Left colon (tissue), 2 donors: ENCODE results near the gene MS4A4A. TPM values are rescaled to one million over a fixed set of nuclear protein-coding genes. Genes with fewer than 3 reads are reported as not detected.

Experiments
- ATAC-seq: fragments of 200-7000 bp; cut with Tn5 transposase; one replicate; pipeline ENCODE4 v1.9.1; 2020; ENCODE audit warnings: mild to moderate bottlenecking, moderate library complexity
- DNase-seq, 2 donors: peaks; one replicate each; pipeline ENCODE4 v3.0.0-alpha.2; 2020
- intact Hi-C, 2 donors: fragments of 100-400 bp; cut with DNase I in 1 of 2; cut with micrococcal nuclease in 1 of 2; formaldehyde crosslinking; loops; one replicate each; pipeline versions ENCODE4 v1.11.2 to v1.14.0; 2022; cut with DNase I, micrococcal nuclease
- total RNA-seq, 2 donors: library from RNA; stranded (reverse); fragmentation: NEBNext Ultra II Directional; extraction: Animal tissue kit (Norgen Biotek cat#: 25700); gene quantifications; one replicate each; pipeline ENCODE4 v1.2.1, GENCODE V29; 2021
- donor health status: DM: no; HTN: no; CAD: no.
- donor health status: DM: yes; HTN: yes; CAD: no.

The MS4A4A gene
- total RNA-seq, 2 donors from 2014 or later, result 7.6 to 16.8 TPM

DNA sequence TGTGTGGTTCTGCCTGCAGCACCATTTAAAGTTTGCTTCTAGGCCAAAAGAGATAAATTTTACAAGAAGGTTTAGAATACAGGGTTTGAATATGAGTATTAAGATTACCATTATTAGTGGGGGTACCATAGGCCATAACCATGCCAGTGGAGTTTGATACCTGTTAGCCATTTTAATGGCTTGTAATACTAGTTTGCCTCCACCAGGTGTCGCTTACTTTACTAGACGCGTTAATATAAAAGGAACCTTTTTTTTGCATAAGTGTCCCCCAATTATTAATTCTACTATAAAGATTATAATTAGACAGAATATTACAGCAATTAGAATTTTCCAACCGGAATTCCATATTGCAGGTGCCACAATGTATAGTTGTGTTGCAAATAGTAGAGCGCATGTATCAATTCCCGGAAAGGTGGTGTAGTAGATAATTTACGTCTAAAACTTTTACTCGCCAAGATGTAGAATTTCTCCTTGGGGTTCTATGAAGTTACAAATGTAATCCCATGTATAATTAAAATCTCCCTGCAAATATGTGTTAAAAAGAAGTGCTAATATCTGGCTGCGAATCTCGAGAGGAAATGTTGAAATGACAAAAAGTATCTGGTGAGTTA lies 62.7 kb downstream of the MS4A4A start:
- no peak for ATAC-seq

DNA sequence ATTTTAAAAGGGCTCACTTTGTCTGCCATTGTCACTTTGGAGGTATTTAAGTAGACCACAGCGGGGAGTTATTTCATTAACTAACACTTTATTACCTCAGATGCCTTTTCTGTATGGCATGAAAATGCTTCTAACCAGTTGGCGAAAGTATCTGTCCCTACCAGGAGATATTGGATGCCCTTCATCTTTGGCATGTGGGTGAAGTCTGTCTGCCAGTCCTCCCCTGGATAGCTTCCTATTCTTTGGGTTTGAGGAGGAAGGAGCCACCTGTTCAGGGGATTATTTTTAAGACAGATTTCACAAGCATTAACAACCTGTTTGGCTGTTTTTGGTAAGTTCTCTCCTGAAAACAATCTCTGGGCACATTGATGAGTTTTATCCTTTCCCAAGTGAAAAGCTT lies 63.7 kb downstream of the MS4A4A start:
- DNase-seq, result no peak

More for the DNA sequence above, 62.7 kb downstream of the MS4A4A start:
- DNase-seq, result no peak
- intact Hi-C loops, result no loop called here

DNA sequence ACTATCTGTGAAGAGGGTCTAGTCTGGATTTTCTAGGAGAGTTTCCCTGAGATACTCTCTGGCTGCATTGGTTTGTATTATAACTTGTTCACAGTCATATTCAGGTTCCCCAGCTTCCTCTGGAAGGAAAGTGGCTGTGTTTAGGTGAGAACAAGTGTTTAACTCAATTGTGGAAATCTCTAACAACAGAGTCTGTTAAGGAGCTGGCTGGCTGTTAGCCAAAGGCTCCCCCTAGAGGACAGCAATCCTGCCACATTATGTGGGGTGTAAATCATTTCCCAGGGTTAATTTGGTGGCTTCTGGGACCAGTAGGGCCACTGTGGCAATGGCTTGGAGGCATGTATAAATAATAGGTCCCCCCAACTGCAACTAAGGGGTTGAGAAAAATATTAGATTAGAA lies 65.0 kb downstream of the MS4A4A start:
- intact Hi-C loops, result no loop called here
- ATAC-seq, result no peak
- DNase-seq, result peak in 1 of 2 donors; percentile 63

More for the DNA sequence above, 63.7 kb downstream of the MS4A4A start:
- no peak for ATAC-seq
- intact Hi-C loops, result no loop called here

- DNase-seq (no peak), ATAC-seq (no peak)
- intact Hi-C loops, result no loop called here
These were observed 66.8 kb downstream of the MS4A4A start for GRCh38 chr11:60347084-60347797.

- DNase-seq (no peak), ATAC-seq (no peak)
These were observed 67.7 kb downstream of the MS4A4A start for GRCh38 chr11:60348116-60348515.

GRCh38 chr11:60349990-60350389 lies 69.5 kb downstream of the MS4A4A start:
- DNase-seq, result no peak
- no peak for ATAC-seq
- intact Hi-C loops, result no loop called here

More at GRCh38 chr11:60348116-60348515, 67.7 kb downstream of the MS4A4A start:
- intact Hi-C loops, result no loop called here

DNA sequence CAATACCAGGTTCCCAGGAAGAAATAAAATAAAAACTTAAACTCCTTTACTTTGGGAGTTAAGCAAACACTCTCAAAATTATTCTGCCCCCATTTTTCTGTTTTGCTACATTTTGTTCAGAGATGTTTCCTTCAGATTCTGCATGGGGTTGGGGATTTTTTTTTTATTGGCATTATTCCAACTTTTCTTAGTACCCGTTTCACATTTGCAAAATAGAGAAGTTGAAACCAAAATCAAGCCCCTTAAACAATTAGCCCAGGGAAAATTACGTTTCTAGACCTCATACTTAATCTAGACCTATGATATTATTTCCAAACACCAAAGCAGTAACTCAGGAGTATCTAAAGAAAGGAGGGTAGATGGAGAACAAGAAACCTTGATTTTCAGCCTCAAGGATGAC lies 77.3 kb downstream of the MS4A4A start:
- intact Hi-C loops, result no loop called here
- ATAC-seq (no peak), DNase-seq (no peak)

Other genes with a start within 250 kb of the MS4A4A start
- gene OOSP2, start 240.3 kb upstream of the MS4A4A start, total RNA-seq, result not detected
- not detected for gene MS4A3, start 224.0 kb upstream of the MS4A4A start, total RNA-seq
- 1 to 10 TPM in 1 of 2 donors, under 1 TPM in 1; 0.55 to 2.9 TPM for gene MS4A2, start 192.0 kb upstream of the MS4A4A start, total RNA-seq
- 10 to 100 TPM; 20.2 to 57.3 TPM for gene MS4A6A, start 97.6 kb upstream of the MS4A4A start, total RNA-seq
- 1 to 10 TPM; 1.1 to 3.0 TPM for gene MS4A4E, start 37.5 kb upstream of the MS4A4A start, total RNA-seq
- gene MS4A6E, start 46.6 kb downstream of the MS4A4A start, total RNA-seq, result not detected
- gene MS4A7, start 97.9 kb downstream of the MS4A4A start, total RNA-seq, result 10 to 100 TPM in 1 of 2 donors, 1 to 10 TPM in 1; 9.8 to 38.3 TPM
- 1 to 10 TPM in 1 of 2 donors, under 1 TPM in 1; 0.40 to 1.7 TPM for gene MS4A14, start 115.8 kb downstream of the MS4A4A start, total RNA-seq
- gene MS4A5, start 148.9 kb downstream of the MS4A4A start, total RNA-seq, result not detected
- 1 to 10 TPM; 1.6 to 3.1 TPM for gene MS4A1, start 175.2 kb downstream of the MS4A4A start, total RNA-seq
- gene MS4A12, start 212.1 kb downstream of the MS4A4A start, total RNA-seq, result 100 to 1,000 TPM; 591 to 666 TPM
- not detected for gene MS4A13, start 234.7 kb downstream of the MS4A4A start, total RNA-seq